Putamen (tissue), 1 donor: ENCODE results near the gene ELOVL5.
"Not testable (repeated sequence)": the region's sequence is repeated elsewhere in the genome, so short reads cannot be mapped to it uniquely, and the experiment has no call there.

Experiments
- DNase-seq: peaks from one replicate; pipeline ENCODE4 v3.0.0-alpha.2; 2016; ENCODE audit warnings: low spot score

The ELOVL5 gene

GRCh38 chr6:53348371-53349208 is at the start of gene ELOVL5:
ELOVL5 (minus strand) TSS chr6:53348950; CDS start chr6:53295699, 53,251 bp downstream.
- DNase-seq = peak; percentile 96

- no peak for DNase-seq
Observed at GRCh38 chr6:53397283-53397682, 48.5 kb upstream of the ELOVL5 start.

- peak; percentile 67 for DNase-seq
Observed at GRCh38 chr6:53395986-53396385, 47.2 kb upstream of the ELOVL5 start.

GRCh38 chr6:53394704-53395103 is 46.0 kb upstream of the ELOVL5 start:
- DNase-seq = no peak

GRCh38 chr6:53391170-53391569 is 42.4 kb upstream of the ELOVL5 start:
- no peak for DNase-seq

- no peak for DNase-seq
Observed at GRCh38 chr6:53390010-53390409, 41.3 kb upstream of the ELOVL5 start.

- not testable (repeated sequence) for DNase-seq
Observed at GRCh38 chr6:53388615-53389014, 39.9 kb upstream of the ELOVL5 start.

GRCh38 chr6:53382421-53382820 is 33.7 kb upstream of the ELOVL5 start:
- no peak for DNase-seq

- no peak for DNase-seq
Observed at GRCh38 chr6:53378208-53378607, 29.5 kb upstream of the ELOVL5 start.

- no peak for DNase-seq
Observed at GRCh38 chr6:53377793-53378192, 29.0 kb upstream of the ELOVL5 start.

GRCh38 chr6:53377289-53377688 is 28.5 kb upstream of the ELOVL5 start:
- DNase-seq = no peak

GRCh38 chr6:53376661-53377226 is 28.0 kb upstream of the ELOVL5 start:
- DNase-seq = no peak

- no peak for DNase-seq
Observed at GRCh38 chr6:53375847-53376246, 27.1 kb upstream of the ELOVL5 start.

GRCh38 chr6:53373638-53374037 is 24.9 kb upstream of the ELOVL5 start:
- DNase-seq = no peak

GRCh38 chr6:53369876-53370515 is 21.2 kb upstream of the ELOVL5 start:
- no peak for DNase-seq

- no peak for DNase-seq
Observed at GRCh38 chr6:53369051-53369450, 20.3 kb upstream of the ELOVL5 start.

- no peak for DNase-seq
Observed at GRCh38 chr6:53366128-53366641, 17.4 kb upstream of the ELOVL5 start.

- DNase-seq = no peak
Observed at GRCh38 chr6:53363341-53364079, 14.8 kb upstream of the ELOVL5 start.

GRCh38 chr6:53361549-53362031 is 12.8 kb upstream of the ELOVL5 start:
- no peak for DNase-seq

- DNase-seq = no peak
Observed at GRCh38 chr6:53360093-53360912, 11.6 kb upstream of the ELOVL5 start.

GRCh38 chr6:53359843-53360092 is 11.0 kb upstream of the ELOVL5 start:
- DNase-seq = no peak
